Fibroblast of pulmonary artery (primary cell): ENCODE measurements around the gene PITHD1.
"Not testable (repeated sequence)": the region's sequence is repeated elsewhere in the genome, so short reads cannot be mapped to it uniquely, and the experiment has no call there.

Source experiments
- DNase-seq: peaks from one replicate; pipeline ENCODE4 v3.0.0-alpha.2; 2010; ENCODE audit warnings: low read depth
- H3K4me3 ChIP-seq: replicated peaks from 2 replicates; pipeline ENCODE4 v1.5.1; 2011; ENCODE audit warnings: low read depth, mild to moderate bottlenecking, control low read depth, low read length, moderate library complexity
- CTCF ChIP-seq: IDR thresholded peaks from 2 replicates; pipeline ENCODE4 v1.5.1; 2011; ENCODE audit warnings: mild to moderate bottlenecking, control low read depth, low read length, inconsistent platforms; ENCODE audit errors: missing control alignments

PITHD1 gene

GRCh38 chr1:23800400-23801337, 22.5 kb downstream of the PITHD1 start, which contains the start of gene GALE:
GALE (minus strand) TSS chr1:23800754; CDS start chr1:23799007, 1,747 bp downstream.
- H3K4me3 ChIP-seq: peak within 1 kb of the TSS; percentile 77
- TF ChIP-seq CTCF: no peak
- peak; percentile 95 for DNase-seq

DNA sequence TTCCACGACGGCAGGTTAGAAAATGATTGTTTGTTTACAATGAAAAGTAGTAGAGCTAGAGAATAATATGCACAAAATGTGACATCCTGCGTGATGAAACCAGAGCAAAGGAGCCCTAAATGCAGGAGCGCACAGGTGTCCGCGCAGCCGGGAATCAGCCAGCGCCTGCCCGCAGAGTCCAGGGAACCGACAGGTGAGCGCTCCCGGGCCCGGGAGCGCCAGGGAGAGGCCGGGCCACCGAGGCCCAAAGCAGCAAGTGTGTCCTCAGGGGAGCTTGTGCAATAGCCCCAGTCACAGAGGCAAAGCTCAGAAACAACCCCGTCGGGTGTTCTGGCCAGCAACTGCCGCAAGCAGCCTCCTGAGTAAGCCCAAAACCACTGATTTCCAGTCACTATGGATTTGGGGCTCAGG, 23.1 kb downstream of the PITHD1 start:
- no peak for DNase-seq
- no peak for TF ChIP-seq CTCF
- H3K4me3 ChIP-seq: peak overlapping the region; percentile 77

GRCh38 chr1:23801876-23802275, 23.7 kb downstream of the PITHD1 start:
- no peak overlapping the region for H3K4me3 ChIP-seq
- no peak for TF ChIP-seq CTCF
- no peak for DNase-seq

DNA sequence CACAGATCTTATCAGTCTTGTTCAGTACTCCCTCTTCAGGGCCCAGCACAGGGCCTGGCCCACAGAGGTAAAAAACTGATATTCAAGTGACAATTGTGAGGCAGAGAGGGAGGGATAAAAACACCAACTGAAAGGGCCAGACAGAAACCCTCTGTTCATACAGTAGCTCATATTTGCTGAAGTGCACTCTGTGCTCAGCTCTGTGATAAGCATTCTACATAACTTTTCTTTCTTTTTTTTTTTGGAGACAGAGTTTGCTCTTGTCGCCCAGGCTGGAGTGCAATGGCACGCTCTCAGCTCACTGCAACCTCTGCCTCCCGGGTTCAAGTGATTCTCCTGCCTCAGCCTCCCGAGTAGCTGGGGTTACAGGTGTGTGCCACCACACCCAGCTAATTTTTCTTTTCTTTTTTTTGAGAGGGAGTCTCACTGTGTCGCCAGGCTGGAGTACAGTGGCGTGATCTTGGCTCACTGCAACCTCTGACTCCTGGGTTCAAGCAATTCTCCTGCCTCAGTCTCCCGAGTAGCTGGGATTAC, 24.7 kb downstream of the PITHD1 start:
- not testable (repeated sequence) for DNase-seq, H3K4me3 ChIP-seq

DNA sequence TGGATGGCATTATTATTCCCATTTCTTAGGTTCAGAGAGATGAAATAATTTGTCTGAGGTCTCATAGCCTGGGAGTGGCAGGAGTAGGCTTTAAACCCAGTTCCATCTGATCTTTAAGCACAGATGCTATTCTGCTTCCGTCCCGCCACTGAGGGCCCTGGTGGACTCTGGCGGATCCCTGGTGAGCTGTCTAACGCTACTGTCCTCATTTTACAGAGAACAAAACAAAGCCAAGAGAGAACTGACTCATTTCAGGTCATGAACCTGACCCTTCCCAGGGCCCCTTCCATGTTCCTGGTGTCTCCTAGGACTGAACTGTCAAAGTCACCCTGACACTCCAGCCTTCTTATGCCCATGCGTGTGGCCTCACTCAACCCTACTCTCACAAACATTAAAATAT, 25.5 kb downstream of the PITHD1 start:
- no peak overlapping the region for H3K4me3 ChIP-seq
- DNase-seq: no peak
- TF ChIP-seq CTCF: no peak

DNA sequence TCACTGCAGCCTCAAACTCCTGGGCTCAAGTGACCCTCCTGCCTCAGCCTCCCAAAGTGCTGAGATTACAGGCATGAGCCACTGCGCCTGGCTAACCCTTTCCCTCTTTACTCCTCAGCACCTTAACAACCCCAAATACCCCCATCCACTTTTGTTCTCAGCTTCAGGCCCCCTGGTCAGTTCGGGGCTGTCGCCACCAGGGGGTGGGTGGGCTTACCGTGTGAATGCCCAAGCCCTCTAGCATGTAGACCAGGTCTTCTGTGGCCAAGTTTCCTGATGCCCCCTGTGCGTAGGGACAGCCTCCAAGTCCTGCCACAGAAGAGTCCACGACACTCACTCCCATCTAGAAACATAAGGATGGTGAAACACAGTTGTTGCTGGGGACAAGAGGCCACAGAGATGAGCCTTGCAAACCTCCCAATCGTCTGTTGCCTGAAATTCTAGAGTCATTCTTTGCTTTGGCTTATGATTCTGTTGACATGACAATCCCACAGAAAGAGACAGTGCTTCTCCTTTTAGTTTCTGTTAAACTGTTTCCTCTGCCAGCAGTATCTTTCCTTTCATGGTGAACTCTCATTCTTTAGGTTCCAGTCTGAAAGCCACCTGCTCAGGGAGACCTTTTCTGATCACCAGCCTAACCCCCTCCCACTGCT, 26.1 kb downstream of the PITHD1 start:
- no peak for DNase-seq
- TF ChIP-seq CTCF: peak; percentile 22
- H3K4me3 ChIP-seq: no peak overlapping the region

DNA sequence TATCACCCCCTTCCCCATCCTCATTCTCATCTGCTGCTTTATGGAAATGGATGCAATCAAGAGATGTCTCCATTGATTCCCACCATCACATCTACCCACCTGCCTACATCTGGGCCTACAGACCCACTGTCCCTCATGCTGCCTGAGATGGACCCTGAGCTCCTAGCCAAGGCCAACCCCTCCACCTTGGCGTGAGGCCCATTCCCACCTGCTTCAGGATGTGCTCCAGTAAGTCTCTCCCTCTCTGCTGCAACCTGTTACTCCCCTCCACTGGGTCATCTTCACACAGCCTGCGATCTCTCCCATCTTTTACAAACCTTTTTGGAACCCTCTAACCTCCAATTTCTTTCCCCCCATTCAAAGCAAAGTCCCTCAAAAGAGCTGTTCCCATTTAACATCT, 26.8 kb downstream of the PITHD1 start:
- no peak for TF ChIP-seq CTCF
- no peak overlapping the region for H3K4me3 ChIP-seq

More for the DNA sequence above, 26.8 kb downstream of the PITHD1 start:
- no peak for DNase-seq
